ENCODE results near the gene MRPL37. TPM values are rescaled to one million over a fixed set of nuclear protein-coding genes. Genes with fewer than 3 reads are reported as not detected.

Gene MRPL37
- total RNA-seq, 1 donor from 2014 or later: 64.1 TPM

DNA sequence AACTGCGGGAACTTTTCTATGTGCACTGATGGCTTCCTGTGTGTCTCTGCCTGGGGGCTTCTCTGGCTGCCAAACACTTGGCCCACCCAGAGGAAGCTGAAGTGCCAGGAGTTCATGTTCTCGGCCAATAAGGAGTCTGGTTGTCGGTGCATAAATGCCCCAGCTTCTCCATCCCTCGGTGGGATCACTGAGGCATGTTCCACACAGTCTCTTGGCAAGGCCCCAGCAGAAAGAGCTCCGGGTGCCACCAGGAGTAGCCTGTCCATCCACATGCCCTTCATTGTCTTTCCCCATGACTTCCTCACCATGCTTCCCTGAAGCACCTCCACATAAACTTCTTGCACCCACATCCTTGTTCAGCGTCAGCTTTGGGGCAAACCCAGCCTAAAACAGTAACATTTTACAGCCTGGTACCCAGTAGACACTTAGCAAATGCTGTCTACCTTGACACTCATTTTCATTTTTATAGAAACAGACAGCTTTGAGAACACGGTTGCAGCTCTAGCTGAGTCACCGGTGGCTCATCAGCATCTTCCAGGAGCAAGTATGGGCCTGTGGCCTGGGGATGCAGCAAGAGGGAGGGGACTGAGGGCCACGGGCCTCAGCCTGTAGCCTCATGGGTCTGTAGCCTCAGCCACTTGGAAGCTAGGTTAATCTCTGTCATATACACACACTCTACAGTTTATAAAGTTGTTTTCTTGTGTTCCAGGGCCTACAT is 32.4 kb upstream of the MRPL37 start:
- TF ChIP-seq, protein P1, sequence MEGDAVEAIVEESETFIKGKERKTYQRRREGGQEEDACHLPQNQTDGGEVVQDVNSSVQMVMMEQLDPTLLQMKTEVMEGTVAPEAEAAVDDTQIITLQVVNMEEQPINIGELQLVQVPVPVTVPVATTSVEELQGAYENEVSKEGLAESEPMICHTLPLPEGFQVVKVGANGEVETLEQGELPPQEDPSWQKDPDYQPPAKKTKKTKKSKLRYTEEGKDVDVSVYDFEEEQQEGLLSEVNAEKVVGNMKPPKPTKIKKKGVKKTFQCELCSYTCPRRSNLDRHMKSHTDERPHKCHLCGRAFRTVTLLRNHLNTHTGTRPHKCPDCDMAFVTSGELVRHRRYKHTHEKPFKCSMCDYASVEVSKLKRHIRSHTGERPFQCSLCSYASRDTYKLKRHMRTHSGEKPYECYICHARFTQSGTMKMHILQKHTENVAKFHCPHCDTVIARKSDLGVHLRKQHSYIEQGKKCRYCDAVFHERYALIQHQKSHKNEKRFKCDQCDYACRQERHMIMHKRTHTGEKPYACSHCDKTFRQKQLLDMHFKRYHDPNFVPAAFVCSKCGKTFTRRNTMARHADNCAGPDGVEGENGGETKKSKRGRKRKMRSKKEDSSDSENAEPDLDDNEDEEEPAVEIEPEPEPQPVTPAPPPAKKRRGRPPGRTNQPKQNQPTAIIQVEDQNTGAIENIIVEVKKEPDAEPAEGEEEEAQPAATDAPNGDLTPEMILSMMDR (IDR thresholded peaks at IDR 0.05): no peak
- ATAC-seq (ENCODE audit: low read depth) (no peak), DNase-seq (no peak)
- ChIA-PET CTCF (no interaction called here), POLR2A (no interaction called here)
- intact Hi-C loops (cut with micrococcal nuclease): no loop called here
- Mint-ChIP-seq H3K9me3 (no peaks in the 10 kb centered on the region), H3K27ac (no peak overlapping the region), H3K27me3 (no peaks in the 10 kb centered on the region), H3K36me3 (ENCODE audit: low read depth) (peaks cover 1% of the 10 kb centered on the region), H3K4me1 (no peaks in the 10 kb centered on the region), H3K4me3 (no peak overlapping the region)

DNA sequence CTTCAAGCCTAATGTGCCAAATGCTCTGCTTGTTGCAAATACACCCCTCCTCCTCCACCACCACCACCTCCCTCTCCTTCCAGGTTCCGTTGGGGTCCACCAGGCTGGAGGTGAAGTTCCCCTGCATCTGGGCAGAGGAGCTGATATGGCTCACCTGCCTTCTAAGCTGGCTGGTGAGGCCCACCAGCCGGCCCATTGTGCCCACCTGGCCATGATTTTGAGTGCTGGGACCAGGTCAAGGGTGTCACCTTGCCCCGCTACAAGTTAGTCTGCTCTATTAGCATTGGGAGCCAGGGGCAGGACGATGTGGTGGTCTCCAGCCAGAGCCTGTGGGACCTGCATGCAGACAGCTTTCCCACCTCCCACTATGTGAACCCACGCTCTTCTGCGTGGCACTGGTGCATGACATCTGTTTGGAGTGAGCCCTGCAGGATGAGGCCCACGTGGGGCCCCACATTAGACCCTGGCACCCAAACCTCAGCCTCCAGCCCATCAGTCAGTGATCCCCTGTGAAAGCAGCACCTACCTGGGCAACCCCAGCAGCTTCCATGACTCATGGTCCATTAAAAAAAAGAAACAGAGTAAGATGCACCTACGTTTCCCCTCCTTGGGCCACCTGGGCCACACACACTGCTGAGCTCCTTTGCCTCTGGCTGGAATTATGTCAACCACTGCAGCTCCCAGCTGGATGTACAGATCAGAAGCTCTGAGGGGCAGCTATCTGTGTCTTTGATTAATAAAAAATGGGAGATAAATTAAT is 31.6 kb upstream of the MRPL37 start:
- H3K27ac Mint-ChIP-seq: no peak overlapping the region
- no peaks in the 10 kb centered on the region for H3K9me3 Mint-ChIP-seq
- ATAC-seq (ENCODE audit: low read depth) (no peak), DNase-seq (no peak)
- ChIA-PET CTCF (no interaction called here), POLR2A (no interaction called here)
- TF ChIP-seq, protein P1 (IDR thresholded peaks at IDR 0.05): no peak
- no peaks in the 10 kb centered on the region for H3K4me1 Mint-ChIP-seq
- peaks cover 2% of the 10 kb centered on the region for H3K36me3 Mint-ChIP-seq (ENCODE audit: low read depth)
- no peaks in the 10 kb centered on the region for H3K27me3 Mint-ChIP-seq
- H3K4me3 Mint-ChIP-seq: no peak overlapping the region
- intact Hi-C loops (cut with micrococcal nuclease): no loop called here

DNA sequence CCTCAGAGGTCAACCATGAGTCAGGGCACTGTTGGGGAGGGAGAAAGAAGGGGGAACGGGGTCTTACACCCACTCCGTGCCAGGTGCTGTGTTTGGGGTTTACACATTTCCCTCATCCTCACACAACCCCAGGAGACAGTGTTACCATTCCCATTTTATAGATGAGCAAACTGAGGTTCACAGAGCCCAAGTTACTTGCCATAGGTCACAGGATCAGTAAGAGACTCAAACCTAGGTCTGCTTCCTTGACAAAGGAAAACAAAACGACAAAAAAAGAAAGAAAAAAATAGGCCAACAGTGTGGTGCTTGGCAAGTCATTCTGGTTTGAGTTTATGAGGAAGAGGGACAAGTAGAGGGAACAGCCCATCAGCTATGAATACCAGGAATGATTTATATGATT is 30.9 kb upstream of the MRPL37 start:
- no peaks in the 10 kb centered on the region for H3K27me3 Mint-ChIP-seq
- DNase-seq (no peak), ATAC-seq (ENCODE audit: low read depth) (no peak)
- peaks cover 2% of the 10 kb centered on the region for H3K36me3 Mint-ChIP-seq (ENCODE audit: low read depth)
- POLR2A ChIA-PET: no interaction called here
- no peak overlapping the region for H3K27ac Mint-ChIP-seq
- H3K4me1 Mint-ChIP-seq: no peaks in the 10 kb centered on the region
- CTCF ChIA-PET: no interaction called here
- TF ChIP-seq, protein P1 (IDR thresholded peaks at IDR 0.05): no peak
- no peaks in the 10 kb centered on the region for H3K9me3 Mint-ChIP-seq
- intact Hi-C loops (cut with micrococcal nuclease): no loop called here
- H3K4me3 Mint-ChIP-seq: no peak overlapping the region

DNA sequence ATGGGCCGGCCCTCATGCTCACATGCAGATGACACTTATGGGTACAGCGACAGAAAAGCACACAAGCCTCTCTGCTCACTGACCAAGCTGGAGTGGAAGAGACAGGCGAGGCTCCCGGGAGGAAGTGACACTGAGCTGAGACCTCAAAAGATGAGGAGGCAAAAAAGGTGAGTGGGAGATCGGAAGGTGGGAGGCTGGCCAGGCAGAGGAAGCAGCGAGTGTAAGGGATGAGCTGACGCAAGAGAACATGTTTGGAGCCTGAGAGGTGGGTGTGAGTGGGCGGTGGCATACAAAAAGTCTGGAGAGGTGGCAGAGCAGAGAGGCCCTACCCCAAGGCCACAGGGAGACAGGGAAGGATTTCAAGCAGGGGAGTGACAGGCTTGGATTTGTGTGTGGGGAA is 29.0 kb upstream of the MRPL37 start:
- TF ChIP-seq, protein P1 (IDR thresholded peaks at IDR 0.05): no peak
- no peak overlapping the region for H3K4me3 Mint-ChIP-seq
- CTCF ChIA-PET: no interaction called here

DNA sequence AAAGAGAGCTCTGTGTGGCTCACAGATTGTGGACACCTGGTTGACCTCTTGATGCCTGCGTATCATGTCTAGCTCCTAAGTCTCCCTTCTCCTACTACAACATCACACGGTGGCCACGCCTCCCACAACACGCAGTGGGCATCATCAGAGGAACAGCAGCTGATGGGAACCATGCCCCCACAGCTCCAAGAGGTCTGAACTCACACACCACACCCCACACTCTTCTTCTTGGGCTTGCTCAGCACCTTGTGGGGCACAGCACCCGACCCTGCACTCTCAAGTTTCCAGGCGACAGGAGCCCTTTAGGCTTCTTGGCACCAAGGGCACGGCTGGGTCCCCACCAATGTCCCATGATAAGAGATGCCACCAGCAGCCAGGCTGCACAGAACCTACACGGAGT is 28.4 kb upstream of the MRPL37 start:
- DNase-seq (no peak), ATAC-seq (ENCODE audit: low read depth) (no peak)
- H3K27me3 Mint-ChIP-seq: no peaks in the 10 kb centered on the region
- TF ChIP-seq, protein P1 (IDR thresholded peaks at IDR 0.05): no peak
- ChIA-PET POLR2A (no interaction called here), CTCF (no interaction called here)
- H3K4me1 Mint-ChIP-seq: no peaks in the 10 kb centered on the region
- intact Hi-C loops (cut with micrococcal nuclease): no loop called here
- no peak overlapping the region for H3K27ac Mint-ChIP-seq
- H3K4me3 Mint-ChIP-seq: no peak overlapping the region
- H3K36me3 Mint-ChIP-seq (ENCODE audit: low read depth): peaks cover 4% of the 10 kb centered on the region
- no peaks in the 10 kb centered on the region for H3K9me3 Mint-ChIP-seq

More for the DNA sequence above, 29.0 kb upstream of the MRPL37 start:
- Mint-ChIP-seq H3K27ac (no peak overlapping the region), H3K36me3 (ENCODE audit: low read depth) (peaks cover 2% of the 10 kb centered on the region), H3K4me1 (no peaks in the 10 kb centered on the region), H3K9me3 (no peaks in the 10 kb centered on the region), H3K27me3 (no peaks in the 10 kb centered on the region)
- no peak for ATAC-seq (ENCODE audit: low read depth)
- POLR2A ChIA-PET: no interaction called here
- no peak for DNase-seq
- intact Hi-C loops (cut with micrococcal nuclease): no loop called here

All from activated B cell treated with CpG ODN at 0.5 μM for 24 hours (primary cell).